SJCRH30 (cell line): ENCODE data around the gene UQCRC1. TPM values are rescaled to one million over a fixed set of nuclear protein-coding genes. Genes with fewer than 3 reads are reported as not detected.

Experiments used
- DNase-seq, 2 experiments: peaks; one replicate each; pipeline ENCODE4 v3.0.0-alpha.2; 2015 to 2020
- H3K27ac ChIP-seq: fragments of 250-450 bp; sonication (Bioruptor Pico); 2 replicates; pipeline ENCODE4 v1.5.1; 2020; ENCODE audit warnings: mild to moderate bottlenecking, moderate library complexity
- H3K27me3 ChIP-seq: fragments of 250-450 bp; sonication (Bioruptor Pico); 2 replicates; pipeline ENCODE4 v1.5.1; 2020; ENCODE audit warnings: mild to moderate bottlenecking, moderate library complexity
- H3K36me3 ChIP-seq: fragments of 250-450 bp; sonication (Bioruptor Pico); 2 replicates; pipeline ENCODE4 v1.5.1; 2020; ENCODE audit warnings: mild to moderate bottlenecking, moderate library complexity
- H3K4me1 ChIP-seq: fragments of 250-450 bp; sonication (Bioruptor Pico); 2 replicates; pipeline ENCODE4 v1.5.1; 2020; ENCODE audit warnings: mild to moderate bottlenecking, moderate library complexity
- H3K4me3 ChIP-seq: fragments of 250-450 bp; sonication (Bioruptor Pico); 2 replicates; pipeline ENCODE4 v1.5.1; 2020; ENCODE audit warnings: mild to moderate bottlenecking, moderate library complexity
- H3K9me3 ChIP-seq: fragments of 250-450 bp; sonication (Bioruptor Pico); replicated peaks from 2 replicates; pipeline ENCODE4 v1.5.1; 2020; ENCODE audit warnings: mild to moderate bottlenecking, moderate library complexity
- total RNA-seq: library from RNA; depleted of rRNA; stranded (reverse); fragments of >200 nt; shearing (Covaris generic); gene quantifications from 2 replicates; pipeline ENCODE4 v1.2.3, GENCODE V29; 2014

The UQCRC1 gene
- total RNA-seq, 1 experiment from 2014 or later: 137 TPM

DNA sequence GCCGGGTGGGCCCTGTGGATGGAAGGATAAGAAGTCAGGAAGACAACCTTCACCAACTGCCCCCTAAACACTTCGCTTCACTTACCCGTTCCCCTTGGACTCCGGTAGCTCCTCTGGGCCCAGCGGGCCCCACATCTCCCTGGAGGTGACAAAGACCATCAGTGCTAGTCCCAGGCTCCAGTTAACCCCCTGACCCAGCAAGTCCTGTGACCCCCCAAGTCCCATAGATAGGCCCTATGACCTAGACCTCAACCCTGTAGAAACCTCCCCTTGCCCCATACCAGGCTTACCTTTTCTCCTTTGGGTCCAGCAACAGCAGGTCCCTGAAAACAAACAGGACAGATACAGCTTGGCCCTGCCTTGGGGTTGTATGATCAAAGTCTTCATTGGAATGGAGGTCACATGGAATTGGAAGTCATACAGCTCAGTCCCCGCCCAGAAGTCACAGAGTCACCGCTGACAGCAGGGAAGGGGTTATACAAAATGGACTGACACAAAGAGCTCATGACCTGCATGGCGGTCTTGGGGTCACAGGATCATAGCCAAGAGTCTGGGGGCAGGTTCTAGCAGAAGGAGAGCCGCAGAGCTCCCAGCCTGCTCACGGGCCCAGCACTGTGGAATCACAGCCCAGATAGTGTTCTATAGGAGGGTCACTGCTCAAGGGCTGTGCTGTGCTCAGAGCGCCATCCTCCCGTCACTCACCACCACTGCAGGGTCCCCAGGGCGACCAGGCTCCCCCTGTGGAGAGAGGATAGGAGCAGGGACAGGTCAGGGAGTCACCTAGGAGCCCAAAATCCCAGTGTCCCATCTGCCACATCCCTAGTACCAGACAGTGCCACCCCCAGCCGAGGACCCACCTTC is 27.6 kb downstream of the UQCRC1 start:
- H3K9me3 ChIP-seq: no peaks in the 10 kb centered on the region
- no peaks in the 10 kb centered on the region for H3K4me1 ChIP-seq
- no peaks in the 10 kb centered on the region for H3K27me3 ChIP-seq
- no peak overlapping the region for H3K27ac ChIP-seq
- H3K4me3 ChIP-seq: no peak overlapping the region
- no peak for DNase-seq
- H3K36me3 ChIP-seq: no peaks in the 10 kb centered on the region

GRCh38 chr3:48576647-48577046 is 32.8 kb downstream of the UQCRC1 start:
- H3K27ac ChIP-seq: no peak overlapping the region
- no peaks in the 10 kb centered on the region for H3K27me3 ChIP-seq
- no peaks in the 10 kb centered on the region for H3K36me3 ChIP-seq
- no peak overlapping the region for H3K4me3 ChIP-seq
- no peak for DNase-seq
- H3K4me1 ChIP-seq: no peaks in the 10 kb centered on the region
- H3K9me3 ChIP-seq: no peaks in the 10 kb centered on the region

- Histone ChIP-seq H3K9me3 (no peaks in the 10 kb centered on the region), H3K4me3 (no peak overlapping the region), H3K4me1 (no peaks in the 10 kb centered on the region), H3K36me3 (no peaks in the 10 kb centered on the region), H3K27me3 (no peaks in the 10 kb centered on the region), H3K27ac (no peak overlapping the region)
- no peak for DNase-seq
These were observed 34.1 kb downstream of the UQCRC1 start for GRCh38 chr3:48575366-48575765.

DNA sequence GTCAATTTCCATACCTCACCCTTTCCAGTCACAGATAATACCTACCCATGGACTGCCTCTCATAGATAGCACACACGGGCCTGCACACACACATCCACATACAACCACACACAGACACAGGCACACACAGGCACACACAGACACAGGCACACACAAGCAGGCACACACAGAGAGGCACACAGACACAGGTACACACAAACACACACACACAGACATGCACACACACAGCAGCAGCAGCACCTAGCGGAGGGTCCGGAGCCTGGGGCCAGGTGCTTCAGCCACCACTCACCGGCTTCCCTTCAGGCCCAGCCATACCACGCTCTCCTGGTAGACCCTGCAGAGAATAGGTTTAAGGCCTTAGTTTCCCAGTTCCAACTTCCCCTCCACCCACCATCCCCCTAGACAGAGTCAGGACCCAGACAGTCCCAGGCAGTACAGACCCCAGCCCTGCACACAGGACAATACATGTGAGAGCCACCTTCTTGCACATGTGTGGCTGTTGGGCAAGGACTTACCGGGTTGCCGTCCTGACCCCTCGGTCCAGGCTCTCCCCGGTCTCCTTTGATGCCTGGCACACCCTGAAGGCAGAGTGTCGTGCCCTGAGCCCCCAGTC is 35.4 kb downstream of the UQCRC1 start:
- DNase-seq: no peak
- Histone ChIP-seq H3K4me1 (no peaks in the 10 kb centered on the region), H3K36me3 (no peaks in the 10 kb centered on the region), H3K27ac (no peak overlapping the region), H3K4me3 (no peak overlapping the region), H3K9me3 (no peaks in the 10 kb centered on the region), H3K27me3 (no peaks in the 10 kb centered on the region)

GRCh38 chr3:48572517-48572916 is 36.9 kb downstream of the UQCRC1 start:
- no peak for DNase-seq

DNA sequence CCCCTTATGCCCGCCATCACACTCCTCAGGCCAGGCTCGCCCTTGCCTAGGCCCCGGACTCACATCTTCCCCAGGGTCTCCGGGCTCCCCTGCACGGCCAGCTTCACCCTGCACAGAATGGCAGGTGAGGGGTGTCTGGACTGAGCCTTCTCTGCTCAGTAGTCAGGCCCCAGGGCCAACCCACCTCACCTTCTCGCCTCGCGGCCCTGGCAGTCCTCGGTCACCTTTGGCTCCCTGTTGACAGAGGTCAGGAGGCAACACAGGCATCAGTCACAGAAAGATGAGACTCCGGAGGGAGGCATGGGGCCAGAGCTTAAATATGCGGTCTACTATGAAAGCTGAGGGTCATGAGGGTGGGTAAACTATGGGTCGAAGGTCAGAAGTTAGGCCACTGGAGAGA is 37.5 kb downstream of the UQCRC1 start:
- H3K4me1 ChIP-seq: no peaks in the 10 kb centered on the region
- no peaks in the 10 kb centered on the region for H3K36me3 ChIP-seq
- H3K27ac ChIP-seq: no peak overlapping the region
- no peak for DNase-seq
- no peaks in the 10 kb centered on the region for H3K9me3 ChIP-seq
- H3K27me3 ChIP-seq: no peaks in the 10 kb centered on the region
- H3K4me3 ChIP-seq: no peak overlapping the region

More at GRCh38 chr3:48572517-48572916, 36.9 kb downstream of the UQCRC1 start:
- Histone ChIP-seq H3K9me3 (no peaks in the 10 kb centered on the region), H3K4me3 (no peak overlapping the region), H3K27me3 (no peaks in the 10 kb centered on the region), H3K4me1 (no peaks in the 10 kb centered on the region), H3K36me3 (no peaks in the 10 kb centered on the region), H3K27ac (no peak overlapping the region)

DNA sequence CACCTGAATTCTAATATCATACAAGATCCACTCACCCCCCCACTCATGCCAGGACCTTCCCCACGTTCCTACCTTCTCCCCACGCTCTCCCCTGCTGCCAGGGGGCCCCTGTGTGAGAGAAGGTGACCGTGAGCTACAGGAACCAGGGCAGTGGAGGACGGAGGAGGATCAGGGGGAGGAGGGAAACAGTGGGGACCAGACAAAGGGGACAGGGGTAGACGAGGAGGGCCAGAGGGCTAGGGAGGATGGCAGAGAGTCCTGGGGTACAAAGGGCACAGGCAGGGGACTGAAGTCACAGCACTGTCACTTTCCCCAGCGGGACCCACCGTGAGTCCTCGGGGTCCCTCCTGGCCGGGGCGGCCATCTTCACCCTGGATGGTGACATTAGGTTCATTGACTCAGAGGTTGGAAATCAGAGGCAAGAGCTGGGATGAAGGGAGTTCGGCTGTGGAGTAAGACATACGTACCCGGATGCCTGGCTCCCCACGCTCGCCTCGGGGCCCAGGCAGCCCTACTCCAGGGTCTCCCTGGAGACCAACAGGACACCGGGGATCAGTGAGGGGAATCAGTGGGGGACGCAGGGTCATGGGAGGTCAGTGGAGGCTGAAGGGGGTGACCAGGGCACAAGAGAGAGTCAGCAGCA is 39.5 kb downstream of the UQCRC1 start:
- H3K27me3 ChIP-seq: no peaks in the 10 kb centered on the region
- no peak for DNase-seq
- H3K27ac ChIP-seq: no peak overlapping the region
- no peak overlapping the region for H3K4me3 ChIP-seq
- H3K36me3 ChIP-seq: no peaks in the 10 kb centered on the region
- H3K4me1 ChIP-seq: peaks cover 11% of the 10 kb centered on the region
- H3K9me3 ChIP-seq: no peaks in the 10 kb centered on the region

GRCh38 chr3:48569400-48569799 is 40.0 kb downstream of the UQCRC1 start:
- Histone ChIP-seq H3K9me3 (no peaks in the 10 kb centered on the region), H3K4me1 (peaks cover 12% of the 10 kb centered on the region), H3K36me3 (no peaks in the 10 kb centered on the region), H3K27me3 (no peaks in the 10 kb centered on the region), H3K4me3 (no peak overlapping the region), H3K27ac (no peak overlapping the region)
- no peak for DNase-seq

- Histone ChIP-seq H3K27ac (no peak overlapping the region), H3K36me3 (no peaks in the 10 kb centered on the region), H3K4me1 (peaks cover 21% of the 10 kb centered on the region), H3K9me3 (no peaks in the 10 kb centered on the region), H3K27me3 (no peaks in the 10 kb centered on the region), H3K4me3 (no peak overlapping the region)
- DNase-seq: no peak
These were observed 41.0 kb downstream of the UQCRC1 start for GRCh38 chr3:48568476-48568875.

DNA sequence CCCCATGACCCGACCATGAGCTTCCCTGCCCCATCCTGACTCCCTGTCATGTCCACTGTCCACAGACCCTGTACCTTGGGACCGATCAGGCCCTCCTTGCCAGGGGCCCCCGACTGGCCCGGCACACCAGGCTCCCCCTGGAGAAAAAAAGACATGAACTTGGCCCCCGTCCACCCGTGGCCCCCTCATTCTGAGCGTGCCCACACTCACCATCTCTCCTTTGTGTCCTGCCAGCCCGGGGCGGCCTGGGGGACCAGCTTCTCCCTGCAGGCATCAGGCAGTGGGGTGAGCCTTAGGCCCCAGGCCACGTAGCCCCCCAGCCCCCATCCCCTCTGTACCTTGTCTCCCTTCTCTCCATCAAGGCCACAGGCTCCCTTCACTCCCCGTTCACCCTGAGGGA is 41.9 kb downstream of the UQCRC1 start:
- no peak for DNase-seq
- Histone ChIP-seq H3K4me3 (no peak overlapping the region), H3K36me3 (no peaks in the 10 kb centered on the region), H3K27me3 (no peaks in the 10 kb centered on the region), H3K27ac (no peak overlapping the region), H3K4me1 (peaks cover 27% of the 10 kb centered on the region), H3K9me3 (no peaks in the 10 kb centered on the region)

DNA sequence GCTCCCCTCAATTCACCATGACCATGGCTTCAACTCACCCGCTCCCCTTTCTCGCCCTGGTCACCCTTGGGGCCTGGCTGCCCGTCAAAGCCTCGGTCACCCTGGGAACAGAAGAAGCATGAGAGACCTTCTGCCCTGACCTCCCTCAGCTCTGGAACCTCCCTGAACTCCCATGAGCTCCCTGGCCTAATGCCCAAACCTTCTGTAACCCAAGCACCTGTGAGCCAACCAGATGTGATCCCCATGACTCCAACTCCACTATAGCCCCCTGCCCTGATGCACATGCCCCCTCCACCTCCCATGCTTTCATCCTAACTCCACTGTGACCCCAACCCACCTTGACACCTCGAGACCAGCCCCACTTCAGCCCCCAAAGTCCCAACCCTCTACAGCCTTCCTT is 42.4 kb downstream of the UQCRC1 start:
- no peaks in the 10 kb centered on the region for H3K9me3 ChIP-seq
- H3K27ac ChIP-seq: no peak overlapping the region
- no peaks in the 10 kb centered on the region for H3K27me3 ChIP-seq
- no peak for DNase-seq
- H3K4me1 ChIP-seq: peaks cover 27% of the 10 kb centered on the region
- no peak overlapping the region for H3K4me3 ChIP-seq
- no peaks in the 10 kb centered on the region for H3K36me3 ChIP-seq

- DNase-seq: no peak
- Histone ChIP-seq H3K4me1 (peaks cover 28% of the 10 kb centered on the region), H3K4me3 (no peak overlapping the region), H3K27ac (no peak overlapping the region), H3K27me3 (no peaks in the 10 kb centered on the region), H3K36me3 (no peaks in the 10 kb centered on the region), H3K9me3 (no peaks in the 10 kb centered on the region)
These were observed 43.1 kb downstream of the UQCRC1 start for GRCh38 chr3:48566401-48566760.

GRCh38 chr3:48565591-48566400 is 43.6 kb downstream of the UQCRC1 start:
- Histone ChIP-seq H3K9me3 (no peaks in the 10 kb centered on the region), H3K36me3 (no peaks in the 10 kb centered on the region), H3K4me1 (peaks cover 31% of the 10 kb centered on the region), H3K27ac (no peak overlapping the region), H3K4me3 (no peak overlapping the region), H3K27me3 (no peaks in the 10 kb centered on the region)
- peak; percentile 33 to 37 for DNase-seq

- H3K4me3 ChIP-seq: no peak overlapping the region
- no peak for DNase-seq
- H3K9me3 ChIP-seq: no peaks in the 10 kb centered on the region
- H3K27me3 ChIP-seq: no peaks in the 10 kb centered on the region
- peaks cover 35% of the 10 kb centered on the region for H3K4me1 ChIP-seq
- no peak overlapping the region for H3K27ac ChIP-seq
- H3K36me3 ChIP-seq: no peaks in the 10 kb centered on the region
These were observed 44.3 kb downstream of the UQCRC1 start for GRCh38 chr3:48565186-48565585.

DNA sequence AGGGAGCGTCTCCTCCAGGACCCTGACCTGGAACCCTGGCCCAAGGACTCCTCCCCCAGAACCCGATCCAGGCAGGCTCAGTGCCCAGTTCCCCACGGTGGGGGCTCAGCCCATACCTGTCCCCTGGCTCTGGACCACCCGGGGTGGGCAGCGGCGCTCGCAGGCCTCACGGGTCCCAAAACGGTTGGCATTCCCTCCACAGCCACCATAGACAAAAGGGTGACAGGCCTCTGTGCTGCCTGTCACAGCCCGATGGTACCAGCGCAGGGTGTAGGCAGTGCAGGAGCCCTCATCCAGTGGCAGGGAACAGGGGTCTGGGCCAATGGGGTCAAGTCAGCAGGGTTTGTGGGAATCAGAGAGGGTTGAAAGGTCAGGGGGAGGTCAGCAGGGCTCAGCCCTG is 44.8 kb downstream of the UQCRC1 start:
- Histone ChIP-seq H3K27ac (no peak overlapping the region), H3K36me3 (no peaks in the 10 kb centered on the region), H3K4me1 (peaks cover 35% of the 10 kb centered on the region), H3K27me3 (no peaks in the 10 kb centered on the region), H3K4me3 (no peak overlapping the region), H3K9me3 (no peaks in the 10 kb centered on the region)
- no peak for DNase-seq
